HG03196 (cell line): ENCODE results near the gene F12.
A peak's percentile ranks its signal among the peaks of the same experiment; 100 is the strongest.

Experiments used
- ATAC-seq: cut with Tn5 transposase; IDR thresholded peaks from one replicate; pipeline ENCODE4 v1.9.1; 2021; ENCODE audit not compliant: unreplicated experiment

The F12 gene

DNA sequence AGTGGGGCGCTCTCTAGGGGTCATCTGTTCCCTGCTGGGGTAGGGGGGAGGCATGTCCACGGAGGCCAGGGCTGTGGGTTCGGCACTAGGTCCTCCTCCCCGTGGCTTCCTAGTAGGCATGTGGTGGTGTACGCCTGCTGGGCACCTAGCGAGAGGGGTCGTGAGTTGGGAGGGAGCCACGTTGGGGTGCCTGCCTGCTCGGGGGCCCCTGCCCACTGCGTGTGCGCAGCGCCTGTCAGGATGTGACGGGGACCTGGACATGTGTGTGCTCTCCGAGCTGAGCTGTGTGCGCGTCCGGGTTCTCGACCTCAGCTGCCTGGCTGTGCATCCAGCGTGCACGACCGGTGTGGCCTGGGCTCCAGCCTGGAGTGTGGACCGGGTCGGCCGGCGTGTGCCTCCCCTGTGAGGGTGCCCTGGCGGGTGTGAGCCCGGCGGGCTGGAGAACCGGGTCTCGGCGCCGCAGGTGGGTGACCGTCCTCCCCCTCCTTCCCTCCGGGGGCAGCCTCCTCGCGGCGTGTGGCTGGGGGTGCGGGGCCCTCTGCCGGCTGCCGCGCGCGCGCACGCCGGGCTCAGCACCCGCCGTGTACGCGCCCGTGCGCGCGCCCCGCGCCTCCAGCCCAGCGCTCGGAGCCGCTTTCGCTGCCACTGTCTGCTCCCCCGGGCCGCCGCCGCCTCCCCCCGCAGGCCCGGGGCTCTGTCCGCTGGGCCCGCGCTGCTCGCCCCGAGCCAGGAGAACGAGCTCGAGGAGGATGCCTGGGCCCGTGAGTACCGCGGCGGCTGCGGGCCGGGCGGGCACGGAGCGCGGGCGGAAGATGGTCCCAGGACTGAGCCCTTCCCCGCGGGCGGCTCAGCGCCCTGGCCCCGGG lies 37.1 kb upstream of the F12 start, which contains the start of gene PRR7:
Gene PRR7 (plus strand): TSS at position 615 of the 866 bp plus-strand sequence. CDS start 8,254 bp downstream, outside the sequence.
- ATAC-seq, result peak; percentile 44

DNA sequence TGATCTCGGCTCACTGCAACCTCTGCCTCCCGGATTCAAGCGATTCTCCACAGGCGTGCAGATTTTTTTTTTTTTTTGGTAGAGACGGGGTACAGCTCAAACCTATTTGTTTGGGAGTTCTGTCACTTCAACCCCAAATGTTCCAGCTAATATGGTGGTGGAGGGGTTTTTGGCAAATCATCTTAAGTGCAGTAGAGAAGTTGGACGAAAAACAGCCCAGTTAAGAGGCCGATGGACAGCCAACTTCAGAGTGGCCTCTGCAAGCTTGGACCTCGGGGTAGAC lies 36.5 kb upstream of the F12 start:
- no peak for ATAC-seq

- ATAC-seq, result no peak
Measured at GRCh38 chr5:177445052-177445916, 35.9 kb upstream of the F12 start.

DNA sequence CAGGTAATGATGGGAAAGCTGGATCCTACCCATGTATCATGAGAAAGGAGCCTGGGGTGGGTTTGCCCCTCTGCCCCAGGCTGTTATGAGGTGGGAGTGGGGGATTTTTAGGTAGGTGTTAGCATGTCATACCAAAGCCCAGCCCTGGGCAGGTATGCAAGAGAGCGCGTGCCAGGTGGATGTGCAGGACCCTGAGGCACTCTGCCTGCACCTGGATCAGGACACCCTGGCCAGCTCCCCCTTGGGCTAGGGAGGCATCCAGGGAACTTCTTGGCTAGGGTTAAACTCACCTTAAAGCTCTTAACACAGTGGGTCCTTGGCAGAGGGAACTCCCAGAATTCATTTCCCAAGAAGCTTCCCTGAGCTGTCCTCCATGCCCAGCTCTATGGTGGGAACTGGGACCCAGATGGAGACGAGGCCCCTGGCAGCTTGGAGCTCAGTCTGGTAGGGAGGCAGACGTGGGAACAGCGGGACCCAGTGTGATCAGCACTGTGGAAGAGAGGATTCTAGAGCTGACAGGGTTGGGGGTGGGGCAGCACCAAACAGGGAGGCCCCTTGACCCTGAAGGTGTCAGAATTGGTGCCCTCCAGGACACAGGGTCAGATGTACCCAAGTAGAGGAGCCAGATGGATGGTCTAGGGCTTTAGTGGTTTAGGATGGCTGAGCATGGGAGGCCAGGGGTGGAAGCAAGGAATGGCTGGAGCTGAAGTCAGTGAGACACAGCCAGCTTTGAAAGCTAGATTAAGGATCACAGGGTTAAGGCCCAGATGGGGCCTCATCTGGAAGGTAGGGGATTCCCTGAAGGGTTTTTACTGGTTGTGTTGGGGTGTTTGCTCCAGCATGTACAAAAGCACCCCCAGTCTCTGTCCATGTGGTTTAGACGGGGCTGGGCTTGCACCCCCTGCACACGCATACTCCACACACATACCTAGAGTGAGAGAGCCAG lies 35.0 kb upstream of the F12 start:
- ATAC-seq, result no peak

- ATAC-seq, result no peak
Measured at GRCh38 chr5:177443144-177443983, 34.0 kb upstream of the F12 start.

GRCh38 chr5:177442066-177442826 lies 32.9 kb upstream of the F12 start:
- ATAC-seq, result no peak

DNA sequence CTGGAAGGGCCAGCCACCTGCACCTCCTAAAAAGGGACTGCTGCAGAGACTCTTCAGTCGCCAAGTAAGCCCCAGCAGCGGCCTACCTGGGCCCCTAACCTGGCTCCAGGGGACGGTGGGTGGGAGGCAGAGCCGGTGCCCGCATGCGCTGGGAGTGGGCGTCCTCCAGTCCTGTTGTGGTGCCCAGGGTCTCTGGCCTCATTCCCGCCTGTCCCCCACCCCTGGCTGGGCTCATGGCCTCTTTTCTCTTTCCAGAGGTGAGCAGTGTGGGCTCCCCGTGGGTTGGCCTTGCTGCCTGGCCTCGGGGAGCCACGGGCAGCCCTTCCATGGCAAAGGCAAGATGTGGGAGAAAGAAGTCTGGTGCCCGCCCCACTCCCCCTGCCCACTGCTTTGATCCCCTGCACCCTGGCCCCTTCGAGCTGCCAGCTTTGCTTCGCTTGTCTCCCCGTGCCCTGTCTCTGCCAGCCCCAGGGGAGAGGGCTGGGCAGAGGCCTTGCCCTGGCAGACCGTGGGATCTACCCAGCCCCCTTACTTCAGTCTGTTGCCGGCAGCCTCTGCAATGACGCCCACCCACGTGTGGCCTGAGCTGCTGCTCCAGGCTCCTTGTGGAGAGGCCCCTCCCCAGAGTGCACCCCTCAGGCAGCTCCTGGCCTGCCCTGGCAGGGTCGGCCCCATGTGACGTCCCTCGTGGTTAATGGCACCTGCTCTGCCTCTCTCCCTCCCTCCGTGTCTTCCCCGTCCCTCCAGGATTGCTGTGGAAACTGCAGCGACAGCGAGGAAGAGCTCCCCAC lies 31.8 kb upstream of the F12 start:
- ATAC-seq, result no peak

- ATAC-seq, result no peak
Measured at GRCh38 chr5:177440211-177440989, 31.0 kb upstream of the F12 start.

DNA sequence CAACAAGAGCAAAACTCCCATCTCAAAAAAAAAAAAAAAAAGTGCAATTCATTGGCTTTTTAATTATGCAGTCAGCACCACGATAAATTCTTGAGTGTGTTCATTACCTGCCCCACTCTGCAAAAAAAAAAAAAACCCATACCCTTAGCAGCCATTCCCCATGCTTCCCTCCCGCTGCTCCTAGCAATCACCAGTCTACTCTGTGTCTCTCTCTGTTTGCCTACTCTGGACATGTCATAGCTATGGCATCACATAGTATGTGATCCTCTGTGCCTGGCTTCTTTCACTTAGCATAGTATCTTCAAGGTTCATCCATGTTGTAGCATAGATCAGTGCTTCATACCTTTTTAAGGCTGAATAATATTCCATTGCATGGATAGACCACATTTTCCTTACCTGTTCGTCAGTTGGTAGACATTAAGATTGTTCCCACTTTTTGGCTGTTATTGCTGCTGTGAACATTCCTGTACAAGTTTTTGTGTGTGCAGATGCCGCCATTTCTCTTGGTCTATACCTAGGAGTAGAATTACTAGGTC lies 30.2 kb upstream of the F12 start:
- ATAC-seq, result no peak

GRCh38 chr5:177438468-177438867 lies 29.1 kb upstream of the F12 start:
- ATAC-seq, result no peak

GRCh38 chr5:177437623-177438022 lies 28.3 kb upstream of the F12 start:
- no peak for ATAC-seq

GRCh38 chr5:177435847-177436536 lies 26.6 kb upstream of the F12 start:
- no peak for ATAC-seq

- ATAC-seq, result no peak
Measured at GRCh38 chr5:177434942-177435738, 25.8 kb upstream of the F12 start.

DNA sequence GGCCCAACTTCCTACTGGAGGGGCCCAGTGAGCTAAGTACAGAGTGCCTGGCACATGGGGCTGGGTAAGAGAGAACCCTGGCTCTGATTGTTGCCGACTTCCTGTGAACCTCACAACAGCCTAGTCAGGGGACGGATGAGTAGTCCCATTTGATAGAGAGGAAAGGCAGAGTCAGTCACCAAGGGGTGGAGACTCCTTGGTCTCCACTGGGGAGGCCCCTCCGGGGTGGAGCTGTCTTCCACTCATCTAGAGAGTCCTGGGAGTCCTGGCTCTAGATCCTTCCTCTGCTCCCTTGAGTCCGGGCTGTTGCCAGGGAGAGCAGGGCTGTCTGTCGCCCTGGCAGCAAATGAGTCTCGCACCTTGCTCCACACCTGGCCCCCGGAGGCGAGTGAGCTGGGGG lies 25.1 kb upstream of the F12 start:
- no peak for ATAC-seq

- ATAC-seq, result no peak
Measured at GRCh38 chr5:177433658-177434217, 24.4 kb upstream of the F12 start.
